ENCODE measurements around the gene SLC30A1. TPM values are rescaled to one million over a fixed set of nuclear protein-coding genes. Genes with fewer than 3 reads are reported as not detected.

Gene SLC30A1
- polyA plus RNA-seq, 6 donors from 2014 or later = 0.73 to 1.7 (median 1.00) TPM

DNA sequence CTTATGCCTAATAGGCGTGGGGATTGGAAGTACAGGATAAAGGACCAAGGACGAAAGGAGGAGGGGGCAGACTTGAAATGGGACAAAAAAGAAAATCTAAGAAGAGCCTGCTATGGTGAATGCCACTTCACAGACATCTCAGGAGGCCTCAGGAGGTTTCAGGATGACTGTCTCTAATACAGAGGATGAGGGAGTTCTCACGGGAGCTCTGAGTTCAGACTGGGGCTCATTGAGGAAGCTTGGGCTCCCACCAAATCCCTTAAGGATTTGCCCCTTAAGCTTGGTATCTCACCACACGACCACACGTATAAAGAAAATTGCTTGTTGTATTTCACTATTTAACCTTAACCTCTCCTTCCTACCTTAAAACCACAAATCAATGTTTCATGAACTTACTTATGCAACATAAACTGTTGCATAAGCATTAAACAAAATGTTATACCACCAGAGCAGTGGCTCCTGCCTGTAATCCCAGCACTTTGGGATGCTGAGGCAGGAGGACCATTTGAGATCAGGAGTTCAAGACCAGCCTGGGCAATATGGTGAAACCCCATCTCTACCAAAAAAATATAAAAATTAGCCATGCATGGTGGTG is 12.4 kb downstream of the SLC30A1 start:
- ATAC-seq (ENCODE audit: low read depth in 2 of 2) (no peak), DNase-seq (no peak)
- no peaks in the 10 kb centered on the region for H3K36me3 Mint-ChIP-seq
- H3K27ac Mint-ChIP-seq = no peak overlapping the region
- H3K9me3 Mint-ChIP-seq = no peaks in the 10 kb centered on the region
- no peak overlapping the region for H3K4me3 Mint-ChIP-seq
- H3K4me1 Mint-ChIP-seq = peaks cover 0 to 4% (median 0%) of the 10 kb centered on the region in 3 donors
- peaks cover 0 to 8% (median 5%) of the 10 kb centered on the region in 3 donors for H3K27me3 Mint-ChIP-seq

DNA sequence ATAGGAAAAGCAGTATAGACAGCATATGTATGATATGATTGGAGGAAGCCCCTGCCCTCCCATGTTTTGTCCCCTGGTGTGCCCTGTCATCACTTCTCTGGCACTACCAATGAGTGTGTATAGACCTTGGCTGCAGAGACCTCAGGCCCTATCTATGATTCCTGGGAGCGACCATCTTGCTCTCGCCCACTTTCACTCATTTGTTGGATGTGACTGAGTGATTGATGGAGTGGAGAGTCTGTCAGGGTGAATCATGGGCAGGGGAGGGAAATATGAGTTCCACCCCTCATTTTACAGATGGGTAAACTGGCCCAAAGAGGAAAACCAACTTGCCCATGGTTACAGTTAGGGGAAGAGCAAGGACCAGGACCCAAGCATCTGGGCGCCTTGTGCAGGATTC is 14.9 kb downstream of the SLC30A1 start:
- no peak overlapping the region for H3K4me3 Mint-ChIP-seq

DNA sequence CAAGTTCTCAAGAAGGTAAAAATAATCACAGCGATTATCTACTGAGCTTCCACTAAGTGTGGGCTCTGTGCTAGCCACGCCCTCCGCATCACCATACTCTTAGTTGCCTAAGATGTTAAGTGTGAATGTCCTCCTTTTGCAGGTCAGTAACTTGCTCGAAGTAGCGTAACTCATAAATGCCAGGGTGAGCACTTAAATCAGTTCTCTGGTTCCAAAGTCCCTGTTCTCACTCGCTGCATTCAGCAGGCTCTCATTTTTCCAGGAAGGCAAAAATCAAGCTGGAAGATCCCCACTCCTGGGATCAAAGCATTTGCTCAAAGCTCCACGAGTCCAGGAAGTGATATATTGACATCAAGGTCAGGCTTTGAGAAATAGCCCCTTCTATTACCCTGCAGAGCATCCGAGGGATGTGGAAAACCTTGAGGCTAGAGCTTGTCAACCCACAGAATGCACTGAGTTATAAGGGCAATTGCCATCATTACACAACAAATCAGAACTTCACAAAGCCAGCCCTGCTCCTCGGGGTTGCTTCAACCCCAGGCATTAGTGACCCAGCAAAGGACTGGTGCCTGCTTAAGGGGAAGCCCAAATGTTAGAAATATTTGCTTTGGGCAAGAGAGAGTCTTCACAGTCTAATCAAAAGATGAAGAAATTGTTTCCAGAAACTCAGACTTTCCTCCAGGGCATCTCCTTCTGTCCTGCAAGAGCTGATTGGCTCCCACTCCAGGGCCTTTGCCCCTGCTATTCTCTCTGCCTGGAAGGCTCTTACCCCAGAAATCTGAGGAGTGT is 19.5 kb downstream of the SLC30A1 start:
- Mint-ChIP-seq H3K4me1 (no peaks in the 10 kb centered on the region), H3K36me3 (no peaks in the 10 kb centered on the region), H3K4me3 (no peak overlapping the region), H3K27me3 (peaks cover 9 to 16% (median 12%) of the 10 kb centered on the region in 3 donors), H3K27ac (peak overlapping the region in 1 of 6 donors; percentile 70), H3K9me3 (no peaks in the 10 kb centered on the region)
- DNase-seq = no peak
- no peak for ATAC-seq (ENCODE audit: low read depth in 2 of 2)

More for the DNA sequence above, 14.9 kb downstream of the SLC30A1 start:
- ATAC-seq (ENCODE audit: low read depth in 2 of 2) = no peak
- Mint-ChIP-seq H3K36me3 (no peaks in the 10 kb centered on the region), H3K27me3 (peaks cover 5 to 9% (median 8%) of the 10 kb centered on the region in 3 donors), H3K9me3 (no peaks in the 10 kb centered on the region), H3K4me1 (no peaks in the 10 kb centered on the region), H3K27ac (no peak overlapping the region)
- no peak for DNase-seq

DNA sequence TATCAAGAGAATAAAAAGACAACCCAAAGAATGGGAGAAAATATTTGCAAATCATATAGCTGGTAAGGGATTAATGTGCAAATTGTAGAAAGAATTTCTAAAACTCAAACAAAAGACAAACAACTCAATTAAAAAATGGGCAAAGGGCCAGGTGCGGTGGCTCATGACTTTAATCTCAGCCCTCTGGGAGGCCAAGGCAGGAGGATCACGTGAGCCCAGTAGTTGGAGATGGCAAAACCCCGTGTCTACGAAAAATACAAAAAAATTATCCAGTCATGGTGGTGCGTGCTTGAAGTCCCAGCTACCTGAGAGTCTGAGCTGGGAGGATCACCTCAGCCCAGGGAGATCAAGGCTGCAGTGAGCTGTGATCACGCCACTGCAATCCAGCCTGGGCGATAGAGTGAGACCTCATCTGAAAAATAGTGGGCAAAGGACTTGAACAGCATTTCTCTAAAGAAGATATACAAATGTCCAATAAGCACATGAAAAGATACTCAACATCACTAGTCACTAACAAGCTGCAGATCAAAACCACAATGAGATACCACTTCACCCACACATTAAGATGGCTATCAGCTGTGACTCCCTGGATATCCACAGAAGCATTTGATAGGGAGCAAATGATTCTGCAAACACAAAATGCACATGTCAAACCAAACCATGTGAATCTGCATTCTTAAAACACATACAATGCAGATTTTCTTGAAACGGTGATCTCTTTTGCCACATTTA is 20.9 kb downstream of the SLC30A1 start:
- Mint-ChIP-seq H3K4me1 (no peaks in the 10 kb centered on the region), H3K4me3 (no peak overlapping the region)

DNA sequence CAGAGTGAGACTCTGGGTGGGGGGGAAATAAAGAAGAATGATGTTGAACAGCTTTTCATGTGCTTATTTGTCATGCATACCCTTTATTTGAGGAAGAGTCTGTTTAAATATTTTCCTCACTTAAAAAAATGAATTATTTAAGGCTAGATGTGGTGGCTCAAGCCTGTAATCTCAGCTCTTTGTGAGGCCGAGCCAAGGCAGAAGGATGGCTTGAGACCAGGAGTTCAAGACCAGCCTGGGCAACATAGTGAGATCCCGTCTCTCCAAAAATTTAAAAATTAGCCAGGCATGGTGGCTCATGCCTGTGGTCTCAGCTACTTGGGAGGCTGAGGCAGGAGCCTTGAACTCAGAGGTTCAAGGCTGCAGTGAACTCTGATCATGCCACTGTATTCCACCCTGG is 25.4 kb downstream of the SLC30A1 start:
- no peak overlapping the region for H3K27ac Mint-ChIP-seq
- H3K27me3 Mint-ChIP-seq = peaks cover 4 to 20% (median 13%) of the 10 kb centered on the region in 3 donors
- no peaks in the 10 kb centered on the region for H3K4me1 Mint-ChIP-seq
- ATAC-seq (ENCODE audit: low read depth in 2 of 2) = no peak
- H3K36me3 Mint-ChIP-seq = no peaks in the 10 kb centered on the region
- no peak overlapping the region for H3K4me3 Mint-ChIP-seq
- H3K9me3 Mint-ChIP-seq = no peaks in the 10 kb centered on the region
- no peak for DNase-seq

More for the DNA sequence above, 20.9 kb downstream of the SLC30A1 start:
- ATAC-seq (ENCODE audit: low read depth in 2 of 2) = no peak
- H3K36me3 Mint-ChIP-seq = no peaks in the 10 kb centered on the region
- H3K27me3 Mint-ChIP-seq = peaks cover 13 to 24% (median 20%) of the 10 kb centered on the region in 3 donors
- H3K27ac Mint-ChIP-seq = no peak overlapping the region
- DNase-seq = no peak
- H3K9me3 Mint-ChIP-seq = no peaks in the 10 kb centered on the region

DNA sequence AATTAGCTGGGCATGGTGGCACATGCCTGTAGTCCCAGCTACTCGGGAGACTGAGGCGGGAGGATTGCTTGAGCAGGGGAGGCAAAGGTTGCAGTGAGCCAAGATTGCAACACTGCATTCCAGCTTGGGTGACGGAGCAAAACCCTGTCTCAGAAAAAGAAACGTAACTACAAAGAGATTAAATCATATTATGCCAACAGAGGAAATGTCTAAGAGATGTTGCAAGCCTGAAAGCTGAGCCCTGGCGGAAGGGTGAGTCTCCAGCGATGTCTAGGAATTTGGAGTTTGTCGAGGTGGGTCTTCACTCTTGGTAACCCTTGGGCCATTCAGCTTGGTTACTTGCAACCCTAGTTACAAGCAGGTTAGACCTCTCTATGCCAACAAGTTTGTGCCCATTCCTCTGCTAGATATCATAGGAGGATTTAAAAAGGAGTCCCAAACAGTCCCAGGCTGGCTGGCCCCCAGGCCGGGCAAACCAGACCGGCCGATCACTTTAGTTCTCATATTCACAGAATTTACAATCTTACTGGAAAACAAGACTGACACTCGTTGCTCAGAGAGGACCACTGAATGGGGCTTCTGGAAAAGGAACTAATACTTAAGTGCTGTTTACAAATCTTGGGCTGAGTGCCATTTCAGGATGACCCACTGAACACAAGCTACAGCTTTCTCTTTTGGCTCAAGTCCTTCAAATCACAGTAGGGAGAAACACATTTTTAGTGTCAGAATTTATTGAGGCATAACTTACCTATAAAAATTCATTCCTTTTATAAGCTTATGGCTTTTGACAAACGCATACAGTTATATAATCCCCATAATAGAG is 27.1 kb downstream of the SLC30A1 start:
- Mint-ChIP-seq H3K4me3 (no peak overlapping the region), H3K9me3 (no peaks in the 10 kb centered on the region), H3K27me3 (peaks cover 4 to 20% (median 13%) of the 10 kb centered on the region in 3 donors), H3K27ac (no peak overlapping the region), H3K4me1 (no peaks in the 10 kb centered on the region), H3K36me3 (no peaks in the 10 kb centered on the region)
- ATAC-seq (ENCODE audit: low read depth in 2 of 2) (no peak), DNase-seq (no peak)

DNA sequence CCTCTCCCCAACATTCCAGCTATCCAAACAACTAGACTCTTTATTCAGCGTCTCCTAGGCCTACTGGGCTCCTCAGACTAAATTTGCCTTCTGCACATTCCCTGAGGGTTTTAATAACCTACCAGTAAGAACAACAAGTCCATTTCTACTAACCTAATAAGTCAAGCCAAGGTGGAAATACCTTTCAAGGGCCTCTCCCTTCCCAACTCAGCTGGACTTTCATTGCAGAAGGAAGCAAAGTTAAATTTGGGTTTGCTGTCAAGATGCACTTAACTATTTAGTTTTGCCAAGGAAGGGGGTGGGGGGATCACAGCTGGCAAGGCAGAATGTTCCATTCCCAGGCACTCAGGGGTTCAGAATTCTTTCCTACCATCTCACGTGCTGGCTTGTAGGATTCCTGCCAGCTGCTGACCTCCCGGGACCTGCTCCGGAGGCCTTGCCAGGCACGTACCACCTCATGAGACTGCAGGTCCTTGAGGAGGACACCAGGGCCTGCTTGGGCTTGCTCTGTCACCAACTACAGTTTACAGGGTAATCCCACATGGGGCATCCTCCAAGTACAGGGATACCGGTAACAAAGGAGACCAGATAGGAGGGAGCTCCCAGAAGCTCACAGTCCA is 29.8 kb downstream of the SLC30A1 start:
- Mint-ChIP-seq H3K27me3 (peaks cover 10 to 19% (median 13%) of the 10 kb centered on the region in 3 donors), H3K4me1 (no peaks in the 10 kb centered on the region), H3K36me3 (no peaks in the 10 kb centered on the region), H3K9me3 (no peaks in the 10 kb centered on the region), H3K4me3 (no peak overlapping the region), H3K27ac (no peak overlapping the region)
- ATAC-seq (ENCODE audit: low read depth in 2 of 2) (no peak), DNase-seq (no peak)

DNA sequence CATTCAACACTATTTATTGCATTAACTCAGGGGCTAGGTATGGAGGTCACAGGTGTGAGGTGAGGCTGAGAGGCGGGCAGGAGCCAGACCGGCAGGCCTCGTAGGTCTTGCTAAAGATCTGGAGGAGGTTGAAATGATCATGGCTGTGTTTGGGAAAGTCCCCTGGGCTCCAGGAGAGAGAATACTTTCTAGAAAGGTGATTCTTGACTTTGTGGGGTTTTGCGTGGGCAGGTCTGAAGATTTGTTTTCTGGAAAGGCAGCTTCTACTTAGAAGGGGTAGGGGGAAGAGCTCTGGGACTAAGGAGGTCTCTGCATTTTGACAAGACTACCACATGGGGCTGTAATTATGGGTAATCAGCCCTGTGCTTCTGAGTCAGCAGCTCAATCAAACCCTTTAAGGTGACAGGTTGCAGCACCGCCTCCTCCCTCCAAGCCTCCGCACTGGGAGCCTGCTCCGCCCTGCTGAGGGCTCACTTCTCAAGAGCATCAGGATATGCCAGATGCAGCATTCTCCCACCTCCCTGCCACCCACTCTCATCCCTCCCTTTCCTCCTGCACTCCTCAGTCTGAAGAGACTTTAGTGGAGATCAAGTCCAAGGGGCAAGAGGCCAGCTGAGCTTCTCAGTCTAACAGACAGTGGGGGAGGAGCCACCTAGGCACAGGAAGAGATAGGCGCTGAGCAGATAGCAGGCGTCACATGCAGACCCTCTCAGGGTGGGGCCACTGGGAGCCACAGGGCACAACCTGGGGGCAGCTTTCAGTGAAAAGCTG is 30.5 kb downstream of the SLC30A1 start:
- H3K9me3 Mint-ChIP-seq = no peaks in the 10 kb centered on the region
- H3K36me3 Mint-ChIP-seq = no peaks in the 10 kb centered on the region
- DNase-seq (no peak), ATAC-seq (ENCODE audit: low read depth in 2 of 2) (no peak)
- H3K27me3 Mint-ChIP-seq = peaks cover 9 to 14% (median 11%) of the 10 kb centered on the region in 3 donors
- no peak overlapping the region for H3K4me3 Mint-ChIP-seq
- H3K27ac Mint-ChIP-seq = no peak overlapping the region
- no peaks in the 10 kb centered on the region for H3K4me1 Mint-ChIP-seq

DNA sequence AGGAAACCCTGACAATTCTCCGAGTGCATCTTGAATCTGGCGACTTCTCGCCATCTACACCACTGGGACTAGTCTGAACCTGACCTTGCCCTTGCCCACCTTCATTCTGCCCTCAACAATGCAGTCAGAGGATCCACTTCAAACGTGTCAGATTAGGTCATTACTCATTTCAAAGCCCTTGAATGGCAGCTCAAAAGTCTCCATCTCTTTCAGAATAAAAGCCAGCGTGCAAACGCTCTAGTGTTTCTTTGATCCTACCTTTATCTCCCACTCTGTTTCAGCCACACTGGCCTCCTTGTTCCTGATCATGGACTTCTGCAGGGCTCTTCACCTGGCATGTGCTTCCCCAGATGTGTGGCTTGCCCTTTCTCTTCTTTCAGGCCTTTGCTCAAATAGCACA is 31.3 kb downstream of the SLC30A1 start:
- peaks cover 9 to 11% (median 9%) of the 10 kb centered on the region in 3 donors for H3K27me3 Mint-ChIP-seq
- H3K4me3 Mint-ChIP-seq = no peak overlapping the region
- no peaks in the 10 kb centered on the region for H3K4me1 Mint-ChIP-seq
- no peak overlapping the region for H3K27ac Mint-ChIP-seq
- H3K36me3 Mint-ChIP-seq = no peaks in the 10 kb centered on the region
- ATAC-seq (ENCODE audit: low read depth in 2 of 2) = no peak
- H3K9me3 Mint-ChIP-seq = no peaks in the 10 kb centered on the region
- no peak for DNase-seq

DNA sequence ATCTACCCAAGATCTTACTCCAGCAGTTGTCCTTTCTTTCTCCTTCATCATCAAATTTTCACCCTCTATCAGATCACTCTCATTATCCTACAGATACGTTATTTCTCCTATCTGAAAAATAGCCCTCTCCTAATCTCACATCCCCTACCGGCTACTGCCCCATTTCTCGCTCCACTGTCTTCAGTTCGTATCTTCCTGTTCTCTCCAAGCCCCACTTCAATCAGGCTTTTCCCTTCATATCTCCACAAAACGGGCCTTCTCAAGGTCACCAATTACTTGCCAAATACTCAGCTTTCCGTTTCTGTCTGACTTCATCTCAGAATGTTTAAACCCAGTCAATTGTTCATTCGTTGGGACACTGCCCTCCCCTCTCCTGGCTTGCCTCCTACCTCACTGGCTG is 32.4 kb downstream of the SLC30A1 start:
- DNase-seq (no peak), ATAC-seq (ENCODE audit: low read depth in 2 of 2) (no peak)
- H3K36me3 Mint-ChIP-seq = peaks cover 0 to 3% of the 10 kb centered on the region in 2 donors
- peaks cover 1 to 9% (median 7%) of the 10 kb centered on the region in 7 donors for H3K9me3 Mint-ChIP-seq
- H3K4me3 Mint-ChIP-seq = no peak overlapping the region
- no peak overlapping the region for H3K27ac Mint-ChIP-seq
- peaks cover 10 to 20% (median 15%) of the 10 kb centered on the region in 3 donors for H3K27me3 Mint-ChIP-seq
- no peaks in the 10 kb centered on the region for H3K4me1 Mint-ChIP-seq

DNA sequence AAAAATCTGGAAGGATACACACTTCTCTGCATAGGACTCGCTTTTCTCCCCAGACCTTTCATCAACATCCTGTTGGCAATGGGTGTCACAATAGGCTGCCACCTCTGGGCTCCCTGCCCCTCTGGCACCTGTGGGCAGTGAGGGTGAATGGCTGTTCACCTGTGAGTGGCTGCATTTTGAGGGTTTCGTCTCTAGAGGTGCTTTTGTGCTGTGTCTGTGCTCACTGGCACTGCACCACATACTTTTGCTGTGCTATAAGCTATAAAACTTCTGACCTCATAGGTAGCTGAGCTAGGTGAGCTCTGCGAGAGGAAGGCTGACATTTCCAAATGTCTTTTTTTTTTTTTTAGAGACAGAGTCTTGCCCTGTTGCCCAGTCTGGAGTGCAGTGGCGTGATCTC is 35.9 kb downstream of the SLC30A1 start:
- ATAC-seq (ENCODE audit: low read depth in 2 of 2) (no peak), DNase-seq (no peak)
- H3K27me3 Mint-ChIP-seq = peaks cover 15 to 29% (median 25%) of the 10 kb centered on the region in 3 donors
- no peaks in the 10 kb centered on the region for H3K4me1 Mint-ChIP-seq
- H3K27ac Mint-ChIP-seq = peak overlapping the region in 1 of 6 donors; percentile 39
- H3K9me3 Mint-ChIP-seq = peaks cover 6 to 26% (median 15%) of the 10 kb centered on the region in 7 donors
- no peak overlapping the region for H3K4me3 Mint-ChIP-seq
- peaks cover 4 to 19% of the 10 kb centered on the region in 2 donors for H3K36me3 Mint-ChIP-seq
